Measurements from ENCODE around the gene PSME1.

The PSME1 gene

DNA sequence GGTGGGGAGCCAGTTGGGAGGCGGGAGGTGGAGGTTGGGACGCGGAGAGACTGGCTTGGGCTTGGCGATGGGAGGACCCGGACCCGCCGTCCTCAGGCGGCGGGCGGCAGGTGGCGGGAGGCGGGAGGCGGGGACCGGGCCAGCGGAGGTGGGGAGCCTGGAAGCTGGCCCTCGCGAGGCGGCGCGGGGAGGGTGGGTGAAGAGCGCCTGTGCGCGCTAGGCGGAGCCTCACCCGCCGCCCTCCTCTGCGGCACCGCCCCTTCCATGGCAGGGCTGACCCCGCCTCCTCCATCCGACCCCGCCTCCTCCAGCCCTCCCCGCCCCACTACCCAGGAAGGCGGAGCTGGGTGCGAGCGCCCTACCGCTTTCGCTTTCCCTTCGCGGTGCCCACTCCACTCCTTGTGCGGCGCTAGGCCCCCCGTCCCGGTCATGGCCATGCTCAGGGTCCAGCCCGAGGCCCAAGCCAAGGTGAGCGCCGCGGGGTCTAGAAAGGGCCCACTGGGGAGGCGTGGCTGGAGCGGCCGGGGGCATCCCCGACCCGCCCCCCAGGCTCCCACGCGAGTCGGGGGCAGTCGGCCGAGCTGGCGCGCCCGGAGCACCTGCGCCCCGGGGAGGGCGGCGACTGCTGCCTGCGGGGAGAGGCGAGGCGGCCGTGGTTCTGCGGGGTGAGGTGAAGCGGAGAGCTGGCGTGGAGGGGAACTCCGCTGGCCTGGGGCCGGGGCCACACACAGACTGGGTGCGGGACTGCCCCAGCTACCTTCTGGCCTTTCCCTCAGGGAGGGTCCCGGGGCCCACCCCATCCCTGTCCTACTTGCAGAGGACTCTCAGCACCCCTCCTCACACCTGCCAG, at the start of gene PSME1:
Gene PSME1 (plus strand): TSS at position 361 of the 850 bp plus-strand sequence. CDS start 69 bp downstream, at position 430.
- DNase-seq = peak; percentile 96

DNA sequence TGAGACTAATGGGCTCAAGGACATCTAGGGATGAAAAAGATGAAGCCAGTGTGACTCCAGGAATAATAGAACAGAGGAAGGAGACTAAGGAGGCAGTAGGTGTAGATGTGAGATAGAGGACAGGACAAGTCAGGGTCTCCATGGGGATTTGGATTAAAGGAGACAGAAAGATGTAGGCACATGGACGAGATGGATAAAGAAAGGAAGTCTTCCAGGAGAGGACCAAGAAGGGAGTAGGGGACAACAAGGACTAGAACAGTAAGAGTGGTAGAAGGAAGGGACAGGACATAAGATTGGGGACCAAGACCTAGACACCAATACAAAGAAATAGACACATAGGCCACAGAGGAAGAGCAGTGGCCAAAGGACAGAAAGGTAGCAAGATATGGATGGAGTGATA, 49.0 kb upstream of the PSME1 start:
- no peak for DNase-seq

DNA sequence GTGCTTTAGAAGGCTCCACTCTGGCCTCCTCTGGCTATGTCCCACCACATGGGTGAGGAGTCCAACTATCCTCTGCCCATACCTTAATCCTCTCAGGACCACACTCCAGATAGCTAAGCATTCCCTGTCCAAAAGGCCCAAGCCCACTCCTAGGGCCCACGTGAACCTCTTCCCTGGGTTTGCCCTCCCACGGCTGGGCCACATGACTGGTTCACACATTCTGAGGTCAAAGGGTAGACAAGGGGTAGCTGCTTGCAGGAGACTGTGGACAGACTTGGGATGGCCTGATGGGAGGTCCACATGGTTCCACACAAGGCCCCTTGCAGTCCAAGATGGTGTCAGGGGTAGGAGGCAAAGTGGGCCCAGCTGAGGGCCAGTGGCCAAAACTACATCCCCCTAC, 47.9 kb upstream of the PSME1 start:
- no peak for DNase-seq

DNA sequence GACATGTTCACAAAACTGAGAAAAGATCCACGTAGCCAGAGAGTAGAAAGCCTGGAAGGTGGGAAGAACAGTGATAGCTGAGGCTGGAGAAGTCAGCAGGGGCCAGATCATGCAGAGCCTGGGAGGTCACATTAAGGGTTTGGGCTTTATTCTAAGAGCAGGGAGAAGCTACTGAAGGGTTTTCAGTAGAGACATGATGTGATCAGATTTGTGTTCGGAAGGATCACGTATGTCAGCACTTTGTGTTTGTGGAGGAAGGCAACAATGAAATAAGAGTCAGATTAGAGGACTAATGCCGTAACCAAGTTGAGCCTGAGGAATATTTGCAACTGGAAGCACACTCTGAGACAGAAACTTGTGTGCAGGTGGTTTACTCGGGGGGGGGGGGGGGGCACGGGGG, 46.1 kb upstream of the PSME1 start:
- no peak for DNase-seq

DNA sequence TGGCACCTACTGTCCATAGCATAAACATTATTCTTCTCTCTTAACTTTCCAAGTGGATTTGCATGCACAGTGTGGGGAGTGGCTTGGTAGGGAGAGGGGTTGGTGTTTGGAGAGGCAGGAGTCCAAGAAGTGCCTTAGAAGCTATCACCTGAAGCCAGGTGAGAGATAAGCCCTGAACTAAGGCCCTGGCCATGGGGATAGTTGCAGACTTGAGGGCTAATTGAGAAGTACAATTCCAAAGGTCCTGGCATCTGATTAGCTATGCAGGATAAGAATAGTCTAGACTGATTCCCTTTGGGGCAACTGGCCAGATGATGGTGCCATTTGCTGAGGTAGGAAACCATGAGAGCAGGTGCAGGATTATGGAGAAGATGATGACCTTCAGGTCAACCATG, 43.9 kb upstream of the PSME1 start:
- no peak for DNase-seq

DNA sequence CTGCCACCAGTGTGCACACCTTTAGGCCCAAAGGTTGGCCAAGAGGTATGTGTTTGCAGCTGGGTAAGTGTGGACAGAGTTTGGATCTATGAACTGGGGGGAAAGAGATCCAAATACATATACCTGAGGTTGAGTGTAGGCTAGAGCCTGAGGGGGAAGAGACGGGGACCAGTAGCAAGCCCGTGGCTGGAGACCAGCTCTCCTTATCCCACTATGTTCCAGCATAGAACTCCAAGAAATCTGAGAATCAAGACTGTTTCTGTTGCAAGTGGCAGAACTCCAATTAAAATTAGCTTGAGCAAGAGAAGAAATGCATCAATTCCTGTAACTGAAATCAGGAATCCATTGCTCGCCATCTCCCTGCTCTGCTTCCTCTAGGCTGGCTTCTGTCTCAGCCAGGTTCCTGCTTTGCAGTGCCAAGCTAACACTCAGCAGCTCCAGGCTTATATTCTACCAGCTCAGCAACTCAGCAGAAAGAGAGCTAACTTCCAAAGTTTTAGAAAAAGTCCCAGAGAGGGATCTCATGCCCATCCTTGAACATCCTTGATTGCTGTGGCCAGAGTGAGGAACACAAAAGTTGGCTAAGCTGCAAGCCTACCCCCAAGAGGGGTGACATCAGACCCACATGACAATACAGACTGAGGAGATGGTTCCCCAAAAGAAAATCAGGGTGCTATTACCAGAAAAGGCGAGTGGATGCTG, 43.3 kb upstream of the PSME1 start:
- DNase-seq = no peak

DNA sequence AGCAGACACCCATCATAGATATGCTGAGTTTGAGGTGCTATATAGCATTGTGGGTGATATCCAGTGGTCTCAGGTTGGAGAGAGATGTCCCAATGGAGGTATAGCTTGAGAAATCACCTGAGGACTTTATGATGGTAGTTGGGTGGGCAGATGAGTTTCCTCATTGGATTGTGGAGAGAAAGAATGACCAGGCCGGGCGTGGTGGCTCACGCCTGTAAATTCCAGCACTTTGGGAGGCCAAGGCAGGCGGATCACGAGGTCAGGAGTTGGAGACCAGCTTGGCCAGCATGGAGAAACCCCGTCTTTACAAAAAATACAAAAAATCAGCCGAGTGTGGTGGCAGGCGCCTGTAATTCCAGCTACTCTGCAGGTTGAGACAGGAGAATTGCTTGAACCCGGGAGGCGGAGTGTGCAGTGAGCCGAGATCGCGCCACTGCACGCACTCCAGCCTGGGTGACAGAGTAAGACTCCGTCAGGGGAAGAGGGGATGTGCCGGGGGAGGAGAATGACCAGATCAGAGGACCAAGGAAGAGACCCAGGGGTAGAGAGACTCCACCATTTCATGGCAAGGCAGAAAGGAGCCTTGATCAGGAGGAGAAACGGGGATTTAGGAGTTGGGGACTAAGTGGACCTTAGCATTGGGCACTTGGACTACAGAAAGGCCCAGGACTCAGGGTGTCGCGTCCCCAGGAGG, 42.6 kb upstream of the PSME1 start:
- DNase-seq = no peak

DNA sequence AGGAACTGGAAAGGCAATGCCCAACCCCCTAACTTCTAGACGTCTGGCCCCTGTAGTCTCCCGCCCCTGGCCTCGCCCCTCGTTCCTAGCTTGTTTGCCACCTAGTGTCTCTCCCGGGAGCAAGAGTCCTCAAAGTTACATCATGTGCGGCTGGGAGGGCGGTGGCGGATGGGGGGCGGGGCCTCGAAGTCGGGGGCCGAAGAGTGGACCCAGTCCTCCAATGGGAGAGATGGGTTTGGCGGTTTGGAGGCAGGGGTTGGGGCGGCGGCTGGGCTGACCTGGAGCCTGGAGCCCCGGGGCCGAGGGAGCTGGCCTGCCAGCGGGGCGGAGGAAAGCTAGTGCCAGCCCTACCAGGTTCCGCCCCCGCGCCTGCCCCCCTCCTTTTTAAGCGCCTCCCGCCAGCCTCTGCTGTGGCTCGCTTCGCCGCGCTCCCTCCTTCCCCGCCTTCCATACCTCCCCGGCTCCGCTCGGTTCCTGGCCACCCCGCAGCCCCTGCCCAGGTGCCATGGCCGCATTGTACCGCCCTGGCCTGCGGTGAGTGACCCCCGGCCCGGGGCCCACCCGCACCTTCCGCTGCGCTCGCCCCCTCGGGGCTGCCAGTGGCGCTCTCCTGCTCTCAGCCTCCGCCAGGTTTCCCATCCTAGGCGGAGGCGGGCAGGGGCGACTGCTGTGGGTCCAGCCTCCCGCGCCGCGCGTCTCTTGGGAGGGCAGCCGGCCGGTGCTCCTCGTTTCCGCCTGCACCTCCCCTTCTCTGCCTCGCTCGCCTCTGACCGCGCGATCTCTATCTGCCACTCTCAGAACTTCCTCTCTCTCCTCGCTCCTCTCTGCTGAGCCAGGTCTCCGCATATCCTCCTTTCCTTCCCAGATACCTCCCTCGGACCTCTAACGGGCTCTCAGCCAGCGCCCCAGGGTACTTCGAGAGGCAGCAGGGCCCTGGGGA, 41.8 kb upstream of the PSME1 start, which contains the start of gene PCK2:
Gene PCK2 (plus strand): TSS at position 411 of the 940 bp plus-strand sequence. CDS start 95 bp downstream, at position 506.
- DNase-seq = peak; percentile 73

DNA sequence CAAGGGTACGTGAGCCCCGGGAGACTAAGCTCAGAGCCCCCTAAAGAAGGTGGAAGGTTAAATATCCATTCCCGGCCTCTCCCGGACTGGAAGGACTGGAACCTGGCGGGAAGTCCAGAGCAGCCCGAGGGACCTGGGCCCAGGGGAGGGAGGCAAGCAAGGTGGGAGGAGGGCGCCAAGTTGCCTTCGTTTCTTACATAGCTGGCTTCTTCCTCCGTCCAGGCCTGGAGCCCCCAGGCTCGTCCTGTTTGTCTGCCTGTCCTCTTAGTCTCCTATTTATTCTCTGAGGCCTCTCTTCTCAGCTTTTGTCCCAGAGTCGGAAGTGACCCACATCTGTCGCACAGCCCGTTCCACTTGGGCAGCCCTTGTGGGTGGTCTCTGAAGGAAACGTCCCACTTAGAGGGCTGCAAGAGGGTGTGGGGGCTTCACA, 41.1 kb upstream of the PSME1 start:
- no peak for DNase-seq

DNA sequence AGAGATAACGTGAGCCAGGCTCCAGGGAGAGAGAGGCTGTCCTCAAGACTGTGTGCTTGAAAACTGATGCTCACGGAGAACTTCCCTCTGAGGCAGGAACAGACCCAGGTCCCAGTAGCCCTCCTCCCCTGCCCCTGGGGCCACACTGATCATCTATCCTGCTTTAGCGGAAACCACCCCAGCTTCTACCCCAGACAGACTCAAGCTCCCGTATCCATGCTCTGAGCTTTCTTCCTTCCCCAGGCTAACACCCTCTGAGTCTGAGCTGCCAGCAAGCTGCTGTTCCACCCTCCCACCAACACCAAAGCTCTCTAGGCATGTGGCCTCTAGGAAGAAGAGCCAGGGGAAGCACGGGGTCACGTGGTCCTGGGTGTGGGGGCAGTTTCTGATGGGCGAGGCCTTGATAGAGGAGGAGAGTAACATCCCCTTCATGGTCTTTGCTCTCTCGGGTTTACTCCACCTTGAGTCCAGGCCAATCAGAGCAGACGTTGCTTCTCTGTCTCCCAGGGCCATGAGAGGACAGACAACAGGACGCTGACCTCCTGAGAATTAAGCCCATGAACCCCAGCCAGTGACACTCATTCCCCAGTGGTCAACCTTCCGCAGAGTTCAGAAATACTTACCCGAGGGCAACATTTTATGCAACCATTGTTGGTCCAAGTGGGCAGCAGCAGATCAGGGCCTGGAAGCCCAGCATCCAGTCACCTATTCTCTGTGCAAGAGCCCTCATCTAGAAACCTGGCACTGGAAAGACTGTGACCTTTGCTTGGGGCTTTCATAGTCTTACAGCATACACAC, 40.5 kb upstream of the PSME1 start:
- DNase-seq = peak; percentile 43

DNA sequence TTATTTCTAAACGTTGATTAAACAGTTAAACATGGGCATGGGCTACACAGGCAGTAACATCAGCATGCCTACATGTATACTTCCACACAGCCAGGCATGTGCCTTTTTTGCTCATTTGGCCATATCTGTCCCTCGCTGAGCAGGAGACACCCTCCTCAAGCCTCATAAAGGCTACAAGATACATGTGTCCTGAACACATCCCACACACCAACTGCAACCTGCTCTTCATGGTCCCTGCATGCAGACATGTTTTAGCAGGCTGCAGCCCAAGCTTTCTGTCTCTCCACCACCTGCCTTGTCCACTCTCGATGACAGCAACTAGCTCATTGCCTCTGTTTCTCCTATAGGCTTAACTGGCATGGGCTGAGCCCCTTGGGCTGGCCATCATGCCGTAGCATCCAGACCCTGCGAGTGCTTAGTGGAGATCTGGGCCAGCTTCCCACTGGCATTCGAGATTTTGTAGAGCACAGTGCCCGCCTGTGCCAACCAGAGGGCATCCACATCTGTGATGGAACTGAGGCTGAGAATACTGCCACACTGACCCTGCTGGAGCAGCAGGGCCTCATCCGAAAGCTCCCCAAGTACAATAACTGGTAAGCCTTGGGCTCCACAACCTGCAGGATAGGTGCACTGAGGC, 39.3 kb upstream of the PSME1 start:
- DNase-seq = no peak

DNA sequence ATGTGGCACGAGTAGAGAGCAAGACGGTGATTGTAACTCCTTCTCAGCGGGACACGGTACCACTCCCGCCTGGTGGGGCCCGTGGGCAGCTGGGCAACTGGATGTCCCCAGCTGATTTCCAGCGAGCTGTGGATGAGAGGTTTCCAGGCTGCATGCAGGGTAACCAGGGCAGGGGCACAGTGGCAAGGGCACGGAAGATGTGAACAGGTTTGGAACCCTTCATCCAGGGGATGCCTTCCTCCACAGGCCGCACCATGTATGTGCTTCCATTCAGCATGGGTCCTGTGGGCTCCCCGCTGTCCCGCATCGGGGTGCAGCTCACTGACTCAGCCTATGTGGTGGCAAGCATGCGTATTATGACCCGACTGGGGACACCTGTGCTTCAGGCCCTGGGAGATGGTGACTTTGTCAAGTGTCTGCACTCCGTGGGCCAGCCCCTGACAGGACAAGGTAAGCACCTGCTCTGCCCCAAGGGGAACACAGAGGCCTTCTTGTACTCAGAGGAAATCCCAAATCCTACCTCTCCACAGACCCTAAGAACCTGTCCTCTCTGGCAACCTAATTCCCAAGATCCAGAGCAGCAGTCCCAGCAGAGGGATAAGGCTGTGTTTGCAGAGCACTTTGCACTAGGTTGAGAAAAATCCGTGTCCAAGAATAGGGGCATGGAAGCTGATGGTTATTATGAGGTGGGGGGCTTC, 37.6 kb upstream of the PSME1 start:
- DNase-seq = no peak

DNA sequence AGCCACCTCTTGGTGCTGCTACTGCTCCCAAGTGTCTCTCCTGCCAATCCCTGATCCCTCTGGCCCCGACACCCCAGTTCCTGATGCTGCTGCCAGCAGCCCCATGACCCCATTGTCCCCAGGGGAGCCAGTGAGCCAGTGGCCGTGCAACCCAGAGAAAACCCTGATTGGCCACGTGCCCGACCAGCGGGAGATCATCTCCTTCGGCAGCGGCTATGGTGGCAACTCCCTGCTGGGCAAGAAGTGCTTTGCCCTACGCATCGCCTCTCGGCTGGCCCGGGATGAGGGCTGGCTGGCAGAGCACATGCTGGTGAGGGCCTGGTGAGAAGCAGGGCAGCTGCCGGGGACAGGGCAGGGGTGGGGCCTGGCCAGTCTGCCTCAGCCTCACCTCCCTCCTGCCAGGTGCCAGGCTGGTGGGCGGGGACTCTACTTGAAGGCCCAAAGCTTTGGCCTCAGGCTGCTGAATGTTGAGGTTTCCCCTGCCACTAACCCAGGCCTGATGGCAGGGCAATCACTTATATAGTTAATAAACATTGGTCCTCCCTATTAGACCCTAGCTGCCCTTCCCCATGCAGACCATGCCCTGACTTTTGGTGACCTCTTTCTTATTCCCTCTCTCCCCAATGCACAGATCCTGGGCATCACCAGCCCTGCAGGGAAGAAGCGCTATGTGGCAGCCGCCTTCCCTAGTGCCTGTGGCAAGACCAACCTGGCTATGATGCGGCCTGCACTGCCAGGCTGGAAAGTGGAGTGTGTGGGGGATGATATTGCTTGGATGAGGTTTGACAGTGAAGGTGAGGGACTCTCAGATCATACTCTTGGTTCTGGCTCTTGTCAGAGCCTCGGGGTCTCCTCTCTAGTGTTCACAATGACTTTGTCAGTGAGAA, 36.8 kb upstream of the PSME1 start:
- no peak for DNase-seq

DNA sequence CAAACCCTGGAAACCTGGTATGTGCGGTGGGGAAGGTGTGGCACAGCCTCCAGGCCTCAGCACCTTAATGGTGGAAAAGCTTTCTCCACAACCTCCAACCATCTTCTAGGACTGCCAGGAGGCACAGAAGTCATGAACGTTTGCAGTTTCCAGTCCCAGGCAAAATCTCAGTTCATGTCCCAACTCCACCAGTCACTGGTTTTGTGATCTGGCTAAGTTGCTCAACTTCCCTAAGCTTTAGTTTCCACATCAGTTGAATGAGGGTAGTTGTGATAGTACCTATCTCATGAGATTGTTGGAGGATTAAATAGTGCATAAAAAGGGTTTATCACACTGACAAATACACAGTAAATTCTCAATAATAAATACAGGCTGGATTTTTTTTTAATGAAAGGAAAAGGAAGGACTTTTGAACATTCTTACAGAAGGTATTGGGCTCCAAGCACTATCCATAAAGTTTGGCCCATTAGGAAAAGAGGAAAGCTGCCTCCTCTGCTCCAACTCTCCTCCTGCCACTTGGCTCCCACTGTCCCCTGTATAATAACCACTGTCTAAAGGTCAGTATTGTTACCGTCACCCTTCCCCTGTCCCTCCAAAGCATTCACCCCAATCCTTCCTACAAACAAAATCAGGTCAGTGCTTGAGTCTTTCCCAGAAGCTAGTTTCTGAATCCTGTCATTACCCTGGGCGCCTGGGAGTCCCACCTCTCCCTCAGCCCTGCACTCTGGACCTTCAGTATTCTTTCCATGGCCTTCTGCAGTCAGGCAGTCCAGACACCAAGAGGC, 35.6 kb upstream of the PSME1 start:
- DNase-seq = no peak

DNA sequence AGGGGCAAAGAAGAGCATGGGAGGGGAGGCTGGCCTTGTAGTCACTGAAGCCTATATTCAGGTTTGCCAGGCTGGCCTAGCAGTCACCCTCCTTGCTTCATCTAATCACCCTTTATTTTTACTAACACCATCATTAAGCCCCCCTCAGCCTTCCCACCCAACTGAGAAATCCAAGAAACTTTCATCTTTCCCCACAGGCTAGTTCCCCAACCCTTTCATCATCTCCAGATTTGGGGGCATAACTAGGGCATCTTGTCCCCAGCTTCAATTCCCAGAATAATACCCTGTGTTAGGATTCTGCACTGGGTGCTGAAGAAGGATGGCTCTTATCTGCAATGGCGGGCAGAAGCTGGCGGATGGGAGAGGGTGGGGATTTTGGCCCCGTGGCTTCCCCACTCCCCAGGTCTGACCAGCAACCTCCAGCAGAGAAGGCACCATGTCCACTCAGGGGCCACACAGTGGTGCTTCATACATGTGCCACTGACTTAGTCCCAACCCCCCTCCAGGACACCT, 35.0 kb upstream of the PSME1 start:
- no peak for DNase-seq

DNA sequence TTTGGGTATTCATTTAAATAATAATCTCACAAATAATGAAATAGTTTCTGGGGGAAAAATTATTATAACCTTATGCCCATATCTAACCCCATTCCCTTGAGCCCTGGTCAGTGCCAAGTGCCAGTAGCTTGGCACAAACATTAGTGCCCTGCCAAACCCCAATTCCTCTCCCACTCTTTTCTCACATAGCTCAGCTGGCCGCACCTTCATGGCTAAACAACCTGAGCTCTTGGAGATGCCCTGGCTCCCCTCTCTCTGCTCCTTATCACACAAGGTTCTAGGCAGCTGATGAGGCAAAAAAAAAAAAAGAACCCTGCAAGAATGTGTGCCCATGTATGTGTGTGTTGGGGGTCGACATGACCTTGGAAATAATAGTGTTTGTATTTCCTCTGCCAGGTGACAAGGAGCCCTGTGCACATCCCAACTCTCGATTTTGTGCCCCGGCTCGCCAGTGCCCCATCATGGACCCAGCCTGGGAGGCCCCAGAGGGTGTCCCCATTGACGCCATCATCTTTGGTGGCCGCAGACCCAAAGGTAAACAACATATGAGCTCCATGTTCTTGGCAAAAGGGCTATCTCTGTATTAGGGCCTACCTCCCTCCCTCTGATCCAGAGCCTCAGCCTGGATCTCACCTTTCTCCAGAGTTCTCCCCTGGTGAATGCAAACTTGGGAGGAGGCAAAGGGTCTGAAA, 33.5 kb upstream of the PSME1 start:
- DNase-seq = no peak

DNA sequence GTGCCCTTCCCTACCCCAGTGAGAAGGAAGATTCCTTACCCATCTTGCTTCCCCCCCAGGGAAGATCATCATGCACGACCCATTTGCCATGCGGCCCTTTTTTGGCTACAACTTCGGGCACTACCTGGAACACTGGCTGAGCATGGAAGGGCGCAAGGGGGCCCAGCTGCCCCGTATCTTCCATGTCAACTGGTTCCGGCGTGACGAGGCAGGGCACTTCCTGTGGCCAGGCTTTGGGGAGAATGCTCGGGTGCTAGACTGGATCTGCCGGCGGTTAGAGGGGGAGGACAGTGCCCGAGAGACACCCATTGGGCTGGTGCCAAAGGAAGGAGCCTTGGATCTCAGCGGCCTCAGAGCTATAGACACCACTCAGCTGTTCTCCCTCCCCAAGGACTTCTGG, 32.5 kb upstream of the PSME1 start:
- DNase-seq = no peak
